Activated naive CD4-positive, alpha-beta T cell treated with anti-CD3 and anti-CD28 coated beads for 36 hours (primary cell): Measurements from ENCODE around the gene ELSPBP1. TPM values are rescaled to one million over a fixed set of nuclear protein-coding genes. Genes with fewer than 3 reads are reported as not detected.

Source experiments
- CTCF ChIA-PET: fragments of 350-600 bp; sonication (Branson Sonifier 250); formaldehyde crosslinking; loops from one replicate; lab custom pipeline; 2021; ENCODE audit warnings: antibody characterized with exemption; lab: Charles Lee
- DNase-seq: peaks from one replicate; pipeline ENCODE4 v3.0.0-alpha.2; 2020
- H3K27ac Mint-ChIP-seq: one replicate; pipeline ENCODE4 v1.8.0; 2021; ENCODE audit warnings: mild to moderate bottlenecking, mixed read lengths
- H3K27me3 Mint-ChIP-seq: one replicate; pipeline ENCODE4 v1.8.0; 2021; ENCODE audit warnings: low read depth, mixed read lengths
- H3K36me3 Mint-ChIP-seq: one replicate; pipeline ENCODE4 v1.8.0; 2021; ENCODE audit warnings: low read depth, mixed read lengths
- H3K4me1 Mint-ChIP-seq: one replicate; pipeline ENCODE4 v1.8.0; 2021; ENCODE audit warnings: low read depth, mixed read lengths
- H3K4me3 Mint-ChIP-seq: one replicate; pipeline ENCODE4 v1.8.0; 2021; ENCODE audit warnings: mild to moderate bottlenecking, moderate library complexity, mixed read lengths
- H3K9me3 Mint-ChIP-seq: one replicate; pipeline ENCODE4 v1.8.0; 2021; ENCODE audit warnings: mixed read lengths
- intact Hi-C: fragments of 100-400 bp; cut with micrococcal nuclease; formaldehyde crosslinking; loops from one replicate; pipeline ENCODE4 v1.15.1; 2023
- total RNA-seq, 2 experiments: library from RNA; stranded (reverse); gene quantifications; one replicate each; pipeline ENCODE4 v1.2.3, GENCODE V29; 2021

Gene ELSPBP1
- total RNA-seq, 2 experiments from 2014 or later: not detected

GRCh38 chr19:48010932-48011758 lies 16.7 kb downstream of the ELSPBP1 start:
- no peak overlapping the region for H3K4me3 Mint-ChIP-seq
- CTCF ChIA-PET: no interaction called here
- intact Hi-C loops: no loop called here
- no peaks in the 10 kb centered on the region for H3K4me1 Mint-ChIP-seq
- H3K27ac Mint-ChIP-seq: no peak overlapping the region
- no peaks in the 10 kb centered on the region for H3K36me3 Mint-ChIP-seq
- no peak for DNase-seq
- peaks cover 2% of the 10 kb centered on the region for H3K9me3 Mint-ChIP-seq
- peaks cover 10% of the 10 kb centered on the region for H3K27me3 Mint-ChIP-seq

GRCh38 chr19:48020686-48021085 lies 26.3 kb downstream of the ELSPBP1 start:
- H3K27me3 Mint-ChIP-seq: peaks cover 29% of the 10 kb centered on the region
- no peak for DNase-seq
- H3K9me3 Mint-ChIP-seq: no peaks in the 10 kb centered on the region
- no peak overlapping the region for H3K27ac Mint-ChIP-seq
- no peaks in the 10 kb centered on the region for H3K4me1 Mint-ChIP-seq
- H3K4me3 Mint-ChIP-seq: no peak overlapping the region
- intact Hi-C loops: no loop called here
- H3K36me3 Mint-ChIP-seq: no peaks in the 10 kb centered on the region
- CTCF ChIA-PET: no interaction called here

- CTCF ChIA-PET: no interaction called here
- intact Hi-C loops: no loop called here
- no peak for DNase-seq
These were observed 28.6 kb downstream of the ELSPBP1 start for GRCh38 chr19:48023011-48023410.

GRCh38 chr19:48023518-48023917 lies 29.1 kb downstream of the ELSPBP1 start:
- H3K4me1 Mint-ChIP-seq: no peaks in the 10 kb centered on the region
- intact Hi-C loops: no loop called here
- H3K36me3 Mint-ChIP-seq: no peaks in the 10 kb centered on the region
- H3K4me3 Mint-ChIP-seq: no peak overlapping the region
- no peaks in the 10 kb centered on the region for H3K9me3 Mint-ChIP-seq
- CTCF ChIA-PET: no interaction called here
- H3K27me3 Mint-ChIP-seq: peaks cover 30% of the 10 kb centered on the region
- no peak for DNase-seq
- no peak overlapping the region for H3K27ac Mint-ChIP-seq

More at GRCh38 chr19:48023011-48023410, 28.6 kb downstream of the ELSPBP1 start:
- Mint-ChIP-seq H3K27ac (no peak overlapping the region), H3K9me3 (no peaks in the 10 kb centered on the region), H3K4me3 (no peak overlapping the region), H3K27me3 (peaks cover 30% of the 10 kb centered on the region), H3K4me1 (no peaks in the 10 kb centered on the region), H3K36me3 (no peaks in the 10 kb centered on the region)

- no peak overlapping the region for H3K4me3 Mint-ChIP-seq
- intact Hi-C loops: no loop called here
- no peaks in the 10 kb centered on the region for H3K4me1 Mint-ChIP-seq
- DNase-seq: no peak
- no peaks in the 10 kb centered on the region for H3K36me3 Mint-ChIP-seq
- CTCF ChIA-PET: no interaction called here
- no peaks in the 10 kb centered on the region for H3K9me3 Mint-ChIP-seq
- peaks cover 28% of the 10 kb centered on the region for H3K27me3 Mint-ChIP-seq
- no peak overlapping the region for H3K27ac Mint-ChIP-seq
These were observed 31.0 kb downstream of the ELSPBP1 start for GRCh38 chr19:48025480-48025879.

- no peak overlapping the region for H3K27ac Mint-ChIP-seq
- no peak for DNase-seq
- no peaks in the 10 kb centered on the region for H3K4me1 Mint-ChIP-seq
- no peak overlapping the region for H3K4me3 Mint-ChIP-seq
- CTCF ChIA-PET: interaction anchor here (0.5 to 0.6 kb wide), 2 partner anchors 12 to 155 kb away, joined by 3 to 4 read pairs; no protein-coding TSS in a partner anchor
- intact Hi-C loops: no loop called here
- peaks cover 22% of the 10 kb centered on the region for H3K27me3 Mint-ChIP-seq
- H3K36me3 Mint-ChIP-seq: no peaks in the 10 kb centered on the region
- H3K9me3 Mint-ChIP-seq: no peaks in the 10 kb centered on the region
These were observed 35.0 kb downstream of the ELSPBP1 start for GRCh38 chr19:48029431-48029830.

GRCh38 chr19:48030073-48030472 lies 35.6 kb downstream of the ELSPBP1 start:
- DNase-seq: no peak
- no peaks in the 10 kb centered on the region for H3K9me3 Mint-ChIP-seq
- peaks cover 22% of the 10 kb centered on the region for H3K27me3 Mint-ChIP-seq
- no peak overlapping the region for H3K4me3 Mint-ChIP-seq
- no peak overlapping the region for H3K27ac Mint-ChIP-seq
- no peaks in the 10 kb centered on the region for H3K36me3 Mint-ChIP-seq
- CTCF ChIA-PET: interaction anchor here (0.5 to 0.6 kb wide), 2 partner anchors 12 to 155 kb away, joined by 3 to 4 read pairs; no protein-coding TSS in a partner anchor
- H3K4me1 Mint-ChIP-seq: no peaks in the 10 kb centered on the region
- intact Hi-C loops: no loop called here

GRCh38 chr19:48033604-48034003 lies 39.2 kb downstream of the ELSPBP1 start:
- CTCF ChIA-PET: no interaction called here
- Mint-ChIP-seq H3K36me3 (no peaks in the 10 kb centered on the region), H3K9me3 (peaks cover 6% of the 10 kb centered on the region), H3K4me3 (no peak overlapping the region), H3K27ac (no peak overlapping the region), H3K4me1 (no peaks in the 10 kb centered on the region), H3K27me3 (peaks cover 13% of the 10 kb centered on the region)
- DNase-seq: no peak
- intact Hi-C loops: no loop called here

- no peaks in the 10 kb centered on the region for H3K36me3 Mint-ChIP-seq
- H3K27me3 Mint-ChIP-seq: peaks cover 32% of the 10 kb centered on the region
- no peak overlapping the region for H3K27ac Mint-ChIP-seq
- H3K4me1 Mint-ChIP-seq: no peaks in the 10 kb centered on the region
- H3K9me3 Mint-ChIP-seq: peaks cover 6% of the 10 kb centered on the region
- intact Hi-C loops: no loop called here
- CTCF ChIA-PET: no interaction called here
- DNase-seq: no peak
- H3K4me3 Mint-ChIP-seq: no peak overlapping the region
These were observed 42.3 kb downstream of the ELSPBP1 start for GRCh38 chr19:48036765-48037164.

- H3K9me3 Mint-ChIP-seq: no peaks in the 10 kb centered on the region
- H3K27me3 Mint-ChIP-seq: peaks cover 33% of the 10 kb centered on the region
- no peak for DNase-seq
- intact Hi-C loops: no loop called here
- CTCF ChIA-PET: interaction anchor here (0.6 kb wide), 1 partner anchor 192 kb away, joined by 3 read pairs; no protein-coding TSS in a partner anchor
- no peak overlapping the region for H3K4me3 Mint-ChIP-seq
- H3K4me1 Mint-ChIP-seq: no peaks in the 10 kb centered on the region
- no peak overlapping the region for H3K27ac Mint-ChIP-seq
- no peaks in the 10 kb centered on the region for H3K36me3 Mint-ChIP-seq
These were observed 47.6 kb downstream of the ELSPBP1 start for GRCh38 chr19:48041877-48042580.

GRCh38 chr19:48043675-48044258 lies 49.3 kb downstream of the ELSPBP1 start, which contains the start of gene CABP5:
TSS of gene CABP5 (minus strand) at chr19:48044079. CDS start at chr19:48043922, 157 bp downstream.
- Mint-ChIP-seq H3K27me3 (peaks cover 33% of the 10 kb centered on the region), H3K36me3 (no peaks in the 10 kb centered on the region), H3K9me3 (no peaks in the 10 kb centered on the region), H3K27ac (no peak within 1 kb of the TSS), H3K4me1 (no peaks in the 10 kb centered on the region), H3K4me3 (no peak within 1 kb of the TSS)
- no peak for DNase-seq
- CTCF ChIA-PET: no interaction called here
- intact Hi-C loops: no loop called here

- no peak for DNase-seq
- Mint-ChIP-seq H3K9me3 (no peaks in the 10 kb centered on the region), H3K27ac (no peak overlapping the region), H3K36me3 (no peaks in the 10 kb centered on the region), H3K27me3 (peaks cover 26% of the 10 kb centered on the region), H3K4me3 (no peak overlapping the region), H3K4me1 (no peaks in the 10 kb centered on the region)
- intact Hi-C loops: no loop called here
- CTCF ChIA-PET: no interaction called here
These were observed 50.1 kb downstream of the ELSPBP1 start for GRCh38 chr19:48044561-48044960.
